UCSD-AML1 (cell line): ENCODE data around the gene VTA1.
A peak's percentile ranks its signal among the peaks of the same experiment; 100 is the strongest.
"Not testable (repeated sequence)": the region's sequence is repeated elsewhere in the genome, so short reads cannot be mapped to it uniquely, and the experiment has no call there.

Experiments
- DNase-seq: peaks from one replicate; lab custom pipeline; 2025; ENCODE audit not compliant: unreplicated experiment; lab: John Stamatoyannopoulos, UW

The VTA1 gene

GRCh38 chr6:142146828-142147662 lies at the start of gene VTA1, which contains the start of gene NMBR:
VTA1 (plus strand) TSS chr6:142147263; CDS start chr6:142147288, 25 bp downstream.
NMBR (minus strand) TSS chr6:142147122; CDS start chr6:142088658, 58,464 bp downstream.
- DNase-seq, result peak; percentile 96

- not testable (repeated sequence) for DNase-seq
Observed at GRCh38 chr6:142104820-142105219, 42.2 kb upstream of the VTA1 start.

- not testable (repeated sequence) for DNase-seq
Observed at GRCh38 chr6:142110820-142111219, 36.2 kb upstream of the VTA1 start.

- DNase-seq, result peak; percentile 19
Observed at GRCh38 chr6:142112451-142113061, 34.5 kb upstream of the VTA1 start.

- no peak for DNase-seq
Observed at GRCh38 chr6:142117366-142117765, 29.7 kb upstream of the VTA1 start.

- no peak for DNase-seq
Observed at GRCh38 chr6:142118328-142118727, 28.7 kb upstream of the VTA1 start.

GRCh38 chr6:142118925-142119324 lies 28.1 kb upstream of the VTA1 start:
- DNase-seq, result no peak

GRCh38 chr6:142121342-142121741 lies 25.7 kb upstream of the VTA1 start:
- no peak for DNase-seq

GRCh38 chr6:142130814-142131213 lies 16.2 kb upstream of the VTA1 start:
- DNase-seq, result no peak

- DNase-seq, result no peak
Observed at GRCh38 chr6:142132625-142133024, 14.4 kb upstream of the VTA1 start, which contains the start of gene GJE1. GJE1 (plus strand) TSS chr6:142132925; CDS start chr6:142133159, 234 bp downstream.

GRCh38 chr6:142138876-142139275 lies 8.2 kb upstream of the VTA1 start:
- no peak for DNase-seq

- not testable (repeated sequence) for DNase-seq
Observed at GRCh38 chr6:142141531-142141930, 5.5 kb upstream of the VTA1 start.

GRCh38 chr6:142152746-142153145 lies 5.7 kb downstream of the VTA1 start:
- DNase-seq, result no peak

GRCh38 chr6:142153196-142153595 lies 6.1 kb downstream of the VTA1 start:
- DNase-seq, result no peak

- DNase-seq, result no peak
Observed at GRCh38 chr6:142154336-142154735, 7.3 kb downstream of the VTA1 start.

GRCh38 chr6:142155091-142155490 lies 8.0 kb downstream of the VTA1 start:
- DNase-seq, result no peak

- DNase-seq, result no peak
Observed at GRCh38 chr6:142155895-142156757, 9.1 kb downstream of the VTA1 start.

GRCh38 chr6:142156758-142157068 lies 9.7 kb downstream of the VTA1 start:
- not testable (repeated sequence) for DNase-seq

- no peak for DNase-seq
Observed at GRCh38 chr6:142162780-142163179, 15.7 kb downstream of the VTA1 start.

- no peak for DNase-seq
Observed at GRCh38 chr6:142165227-142165626, 18.2 kb downstream of the VTA1 start.

- DNase-seq, result no peak
Observed at GRCh38 chr6:142167071-142167470, 20.0 kb downstream of the VTA1 start.
